D341Med (cell line): Measurements from ENCODE around the gene CLDN14.
A peak's percentile ranks its signal among the peaks of the same experiment; 100 is the strongest.

ENCODE experiments used
- DNase-seq: peaks from one replicate; pipeline ENCODE4 v3.0.0; 2012; ENCODE audit warnings: low spot score

CLDN14 gene

GRCh38 chr21:36433059-36433709 is 46.7 kb downstream of the CLDN14 start:
- no peak for DNase-seq

DNA sequence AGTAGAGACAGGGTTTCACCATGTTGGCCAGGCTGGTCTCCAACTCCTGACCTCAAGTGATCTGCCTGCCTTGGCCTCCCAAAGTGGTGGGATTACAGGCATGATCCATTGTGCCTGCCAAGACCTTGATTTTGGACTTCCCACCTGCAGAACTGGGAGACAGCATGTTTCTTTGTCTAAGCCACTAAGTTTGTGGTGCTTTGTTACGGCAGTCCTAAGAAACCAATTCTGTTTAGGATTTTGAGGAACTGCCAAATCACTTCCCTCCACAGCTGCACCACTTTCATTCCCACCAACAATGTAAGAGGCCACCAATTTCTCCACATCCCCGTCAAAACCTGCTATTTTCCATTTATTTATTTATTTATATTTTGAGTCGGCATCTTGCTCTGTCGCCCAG is 48.7 kb downstream of the CLDN14 start:
- DNase-seq, result no peak

- no peak for DNase-seq
These were observed 49.1 kb downstream of the CLDN14 start for GRCh38 chr21:36430841-36431240.

DNA sequence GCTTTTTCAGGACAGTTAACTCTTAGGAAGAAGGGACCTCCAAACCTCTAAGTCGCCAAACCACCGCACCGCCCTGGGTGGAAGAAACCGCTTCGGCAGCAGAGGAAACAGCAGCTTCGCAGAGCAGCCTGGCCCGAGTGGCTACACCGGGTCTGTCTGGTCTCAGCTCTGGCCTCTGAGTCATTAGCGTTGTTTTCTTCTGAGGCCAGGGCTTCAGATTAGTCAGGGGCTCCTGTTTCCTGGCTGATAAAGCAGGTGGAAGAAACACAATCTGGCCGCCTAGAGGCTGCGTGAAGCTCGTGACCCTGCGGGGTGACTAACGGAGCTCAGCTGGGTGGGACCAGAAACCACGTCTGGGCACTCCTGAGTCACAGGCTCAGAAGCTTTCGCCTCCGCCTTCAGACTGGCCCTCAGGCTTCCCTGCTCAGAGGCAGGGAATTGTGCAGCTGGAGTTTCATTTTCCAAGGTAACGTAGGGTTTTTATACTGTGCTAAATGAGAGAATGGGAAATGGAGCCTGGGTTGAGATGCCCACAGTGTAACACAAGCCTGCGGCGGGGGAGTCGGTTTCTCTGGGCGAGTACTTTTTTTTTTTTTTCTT is 49.9 kb downstream of the CLDN14 start:
- DNase-seq, result no peak

DNA sequence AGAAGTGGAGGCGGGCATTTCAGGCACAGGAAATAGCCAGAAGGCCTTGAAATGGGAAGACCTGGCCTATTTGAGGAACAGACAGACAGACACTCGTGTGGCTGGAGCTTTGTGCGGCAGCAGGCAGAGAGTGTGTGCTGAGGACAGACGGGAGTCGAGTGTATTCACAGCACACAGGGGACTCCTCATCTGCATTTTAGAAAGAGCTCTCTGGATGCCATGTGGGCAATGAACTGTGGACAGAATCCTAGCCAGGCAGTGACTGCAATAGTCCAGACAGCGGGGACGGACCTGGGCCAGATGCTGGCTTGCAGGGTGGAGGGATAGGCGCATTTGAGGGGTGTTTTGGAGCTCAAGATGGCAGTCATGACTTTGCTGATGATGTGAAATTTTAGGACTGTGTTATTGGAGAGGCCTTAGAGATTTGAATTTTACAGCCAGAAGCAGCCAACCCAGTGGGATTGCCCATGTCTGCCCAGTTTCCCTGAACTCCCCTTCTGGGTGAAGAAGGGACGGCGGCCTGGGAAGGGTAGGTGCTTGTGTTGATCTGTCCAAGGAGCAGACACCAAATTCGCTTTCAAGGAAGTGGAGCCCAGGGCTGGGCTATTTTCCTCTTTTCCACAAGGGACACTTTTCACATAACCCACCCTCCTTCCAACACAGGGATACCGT is 51.0 kb downstream of the CLDN14 start:
- no peak for DNase-seq

DNA sequence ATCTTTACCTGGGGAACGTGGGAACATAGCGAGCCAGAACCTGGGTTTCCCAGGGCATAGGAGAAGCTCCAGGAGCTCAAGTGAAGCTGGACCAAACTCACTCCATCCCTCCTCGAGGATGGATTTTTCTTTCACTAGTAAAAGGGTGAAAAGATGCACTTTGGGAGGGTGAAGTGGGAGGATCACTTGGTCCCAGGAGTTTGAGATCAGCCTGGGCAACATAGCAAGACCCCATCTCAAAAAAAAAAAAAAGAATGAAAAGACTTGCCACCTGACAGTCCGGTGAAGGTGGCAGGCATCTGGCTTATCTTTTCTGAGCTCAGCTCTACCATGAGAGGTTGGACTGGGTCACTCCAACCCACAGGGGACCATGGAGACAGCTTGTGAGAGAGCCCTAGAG is 52.4 kb downstream of the CLDN14 start:
- DNase-seq, result no peak

- DNase-seq, result no peak
These were observed 54.6 kb downstream of the CLDN14 start for GRCh38 chr21:36425286-36425685.

- DNase-seq, result no peak
These were observed 55.3 kb downstream of the CLDN14 start for GRCh38 chr21:36424592-36424991.

GRCh38 chr21:36423771-36424433 is 56.0 kb downstream of the CLDN14 start:
- DNase-seq, result no peak

- peak; percentile 69 for DNase-seq
These were observed 57.4 kb downstream of the CLDN14 start for GRCh38 chr21:36422279-36423098.

- no peak for DNase-seq
These were observed 59.2 kb downstream of the CLDN14 start for GRCh38 chr21:36420571-36421339.

- peak; percentile 79 for DNase-seq
These were observed 59.9 kb downstream of the CLDN14 start for GRCh38 chr21:36419996-36420395.

DNA sequence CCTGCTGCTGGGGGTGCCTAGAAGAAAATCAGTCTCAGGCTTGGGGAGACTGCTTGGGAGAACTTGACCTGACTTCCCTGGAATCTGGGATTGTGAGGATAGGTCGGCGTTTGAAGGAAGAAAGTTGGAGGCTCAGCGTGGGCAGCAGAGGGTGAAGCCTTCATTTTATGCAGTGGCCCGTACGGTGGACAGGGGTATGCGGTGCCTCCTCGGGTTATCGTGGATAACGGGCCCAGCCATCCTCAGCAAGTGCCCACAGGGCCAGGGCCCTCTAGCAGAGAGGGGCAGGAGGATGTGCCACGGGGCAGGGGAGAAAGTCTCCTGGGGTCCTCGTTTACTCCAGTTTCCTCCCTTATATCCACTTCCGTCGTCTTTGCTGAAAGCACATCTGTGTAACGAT is 60.7 kb downstream of the CLDN14 start:
- no peak for DNase-seq

DNA sequence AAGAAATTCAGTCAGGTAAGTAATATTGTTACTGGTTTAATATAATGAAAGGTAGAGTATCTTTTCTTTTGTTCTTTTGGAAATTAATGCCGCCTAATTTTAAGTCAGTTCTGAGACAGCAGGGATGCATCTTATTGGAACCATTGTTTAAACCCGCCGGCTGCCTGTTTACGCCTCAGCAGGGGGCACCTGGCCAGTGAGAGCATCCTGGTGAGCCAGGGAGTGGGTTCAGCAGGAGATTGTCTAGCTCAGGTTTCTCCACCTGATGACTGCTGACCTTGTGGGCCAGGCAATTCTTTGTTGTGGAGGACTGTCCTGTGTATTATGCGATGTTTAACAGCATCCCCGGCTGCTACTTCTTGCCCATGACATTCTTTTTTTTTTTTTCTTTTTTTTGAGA is 64.5 kb downstream of the CLDN14 start:
- DNase-seq, result no peak

GRCh38 chr21:36412916-36413315 is 67.0 kb downstream of the CLDN14 start:
- DNase-seq, result no peak

DNA sequence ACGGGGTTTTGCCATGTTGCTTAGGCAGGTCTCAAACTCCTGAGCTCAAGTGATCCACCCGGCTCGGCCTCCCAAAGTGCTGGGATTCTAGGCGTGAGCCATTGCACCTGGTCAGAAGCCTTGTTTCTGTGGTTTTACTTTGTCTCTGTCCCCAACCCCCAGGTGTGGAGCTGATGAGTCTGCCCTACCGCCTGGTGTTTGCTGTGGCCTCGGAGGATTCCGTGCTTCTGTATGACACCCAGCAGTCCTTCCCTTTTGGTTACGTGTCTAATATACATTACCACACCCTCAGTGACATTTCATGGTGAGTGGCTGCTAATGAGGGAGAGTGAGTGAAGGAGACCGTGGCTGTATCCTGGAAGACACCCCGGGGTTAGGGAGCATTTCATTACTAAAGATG is 68.6 kb downstream of the CLDN14 start:
- no peak for DNase-seq
